HCT116 (cell line): ENCODE measurements around the gene CD247. TPM values are rescaled to one million over a fixed set of nuclear protein-coding genes. Genes with fewer than 3 reads are reported as not detected.

Experiments
- ATAC-seq: fragments of 200-7000 bp; cut with Tn5 transposase; 2 replicates; pipeline ENCODE4 v1.9.1; 2020; ENCODE audit warnings: mild to moderate bottlenecking, moderate library complexity
- BruUV-seq: library from RNA; stranded (reverse); fragments of 400-500 nt; replicated peaks from 2 replicates; lab custom pipeline; 2021; lab: Mats Ljungman, UMichigan
- CTCF ChIA-PET: fragments of 300-600 bp; sonication (Branson Sonifier 250); formaldehyde crosslinking; loops from one replicate; lab custom pipeline; 2021; ENCODE audit warnings: antibody characterized with exemption; lab: Charles Lee
- POLR2A ChIA-PET: fragments of 300-600, 350-600 bp; sonication (Branson Sonifier 250); formaldehyde crosslinking; loops from one replicate; lab custom pipeline; 2021; ENCODE audit warnings: antibody characterized with exemption; lab: Charles Lee
- RAD21 ChIA-PET, 2 experiments: fragments of 300-600 bp; sonication (Branson Sonifier 250); formaldehyde crosslinking; loops; one replicate each; lab custom pipeline; 2023; ENCODE audit warnings: low total read pairs in 2 of 2; ENCODE audit not compliant: uncharacterized antibody in 2 of 2, unreplicated experiment in 2 of 2, low non-redundant PET in 1 of 2; lab: Charles Lee
- DNase-seq: peaks from one replicate; pipeline ENCODE4 v3.0.0-alpha.2; 2010; ENCODE audit warnings: low read depth, low spot score
- H2AFZ ChIP-seq: fragments of 200-600 bp; shearing (Covaris generic), sonication (generic); 2 replicates; pipeline ENCODE4 v1.6.1; 2017; ENCODE audit warnings: low read depth, mixed run types, mixed read lengths, antibody characterized with exemption, low read length; ENCODE audit not compliant: poor library complexity, severe bottlenecking
- H3K27ac ChIP-seq: 2 replicates; pipeline ENCODE4 v1.5.1; 2012; ENCODE audit warnings: low read depth, low read length
- H3K27me3 ChIP-seq: fragments of 200-600 bp; sonication (generic); 2 replicates; pipeline ENCODE4 v1.6.1; 2016; ENCODE audit warnings: mixed run types, low read length, mixed read lengths; ENCODE audit not compliant: insufficient read depth
- H3K36me3 ChIP-seq, 2 experiments: fragments of 200-500 bp in 1 of 2; fragments of 200-600 bp in 1 of 2; sonication (Bioruptor generic) in 1 of 2; sonication (generic) in 1 of 2; 2 replicates each; pipeline versions ENCODE4 v1.5.1 to v1.6.1; 2014 to 2016; ENCODE audit warnings: low read length in 2 of 2, inconsistent platforms in 1 of 2, mixed read lengths in 1 of 2, mixed run types in 1 of 2; ENCODE audit not compliant: insufficient read depth in 2 of 2, control insufficient read depth in 1 of 2
- H3K4me1 ChIP-seq, 2 experiments: fragments of 200-600 bp in 1 of 2; sonication (generic) in 1 of 2; 2 replicates each; pipeline versions ENCODE4 v1.5.1 to v1.6.1; 2012 to 2017; ENCODE audit warnings: low read length in 2 of 2, inconsistent platforms in 1 of 2, mild to moderate bottlenecking in 1 of 2, mixed read lengths in 1 of 2, mixed run types in 1 of 2, moderate library complexity in 1 of 2; ENCODE audit not compliant: insufficient read depth in 2 of 2, control insufficient read depth in 1 of 2
- H3K4me2 ChIP-seq: fragments of 200-600 bp; sonication (generic); 2 replicates; pipeline ENCODE4 v1.6.1; 2017; ENCODE audit warnings: mixed run types, low read length, mixed read lengths
- H3K4me3 ChIP-seq, 2 experiments: fragments of 200-600 bp in 1 of 2; sonication (generic) in 1 of 2; replicated peaks in 1 of 2; 2 replicates each; pipeline ENCODE4 v1.5.1; 2011 to 2016; ENCODE audit warnings: low read length in 2 of 2, control low read depth in 1 of 2, low read depth in 1 of 2, mild to moderate bottlenecking in 1 of 2, mixed read lengths in 1 of 2, mixed run types in 1 of 2
- H3K79me2 ChIP-seq: fragments of 200-600 bp; sonication (generic); 2 replicates; pipeline ENCODE4 v1.6.1; 2017; ENCODE audit warnings: mild to moderate bottlenecking, mixed run types, low read length, moderate library complexity, mixed read lengths; ENCODE audit not compliant: insufficient read depth
- H3K9ac ChIP-seq: fragments of 200-600 bp; sonication (generic); 2 replicates; pipeline ENCODE4 v1.6.1; 2016; ENCODE audit warnings: low read length, mixed read lengths
- H3K9me2 ChIP-seq: fragments of 200-600 bp; sonication (generic), shearing (Covaris generic); 2 replicates; pipeline ENCODE4 v1.6.1; 2017; ENCODE audit warnings: mixed run types, mild to moderate bottlenecking, moderate library complexity; ENCODE audit not compliant: insufficient read depth
- H3K9me3 ChIP-seq, 2 experiments: fragments of 200-500 bp in 1 of 2; fragments of 200-600 bp in 1 of 2; sonication (Bioruptor generic) in 1 of 2; sonication (generic) in 1 of 2; 2 replicates each; pipeline ENCODE4 v1.6.1; 2014 to 2017; ENCODE audit warnings: low read length in 2 of 2, mixed read lengths in 2 of 2, inconsistent platforms in 1 of 2, low read depth in 1 of 2, mild to moderate bottlenecking in 1 of 2, mixed run types in 1 of 2, moderate library complexity in 1 of 2; ENCODE audit not compliant: control insufficient read depth in 1 of 2, insufficient read depth in 1 of 2
- H4K20me1 ChIP-seq: fragments of 200-600 bp; sonication (generic), shearing (Covaris generic); 2 replicates; pipeline ENCODE4 v1.6.1; 2017; ENCODE audit warnings: mixed run types, mild to moderate bottlenecking, moderate library complexity; ENCODE audit not compliant: insufficient read depth
- CBX3 ChIP-seq: IDR thresholded peaks from 2 replicates; pipeline ENCODE4 v1.6.1; 2012; ENCODE audit warnings: low read depth
- CEBPB ChIP-seq: IDR thresholded peaks from 2 replicates; pipeline ENCODE4 v1.6.1; 2012; ENCODE audit warnings: low read depth
- EZH2 ChIP-seq: fragments of 200-600 bp; sonication (generic); IDR thresholded peaks from 2 replicates; pipeline ENCODE4 v1.6.1; 2017; ENCODE audit warnings: antibody characterized with exemption, mixed run types
- EZH2phosphoT487 ChIP-seq: fragments of 200-600 bp; IDR thresholded peaks from 2 replicates; pipeline ENCODE4 v1.6.1; 2018; ENCODE audit warnings: antibody characterized with exemption, borderline replicate concordance
- FOSL1 ChIP-seq: IDR thresholded peaks from 2 replicates; pipeline ENCODE4 v1.6.1; 2012; ENCODE audit warnings: low read depth
- POLR2AphosphoS5 ChIP-seq: IDR thresholded peaks from 2 replicates; pipeline ENCODE4 v1.6.1; 2011; ENCODE audit warnings: mild to moderate bottlenecking, low read depth, low read length, moderate library complexity
- RAD21 ChIP-seq: IDR thresholded peaks from 2 replicates; pipeline ENCODE4 v1.6.1; 2012; ENCODE audit warnings: low read depth, mild to moderate bottlenecking
- SIN3A ChIP-seq: IDR thresholded peaks from 2 replicates; pipeline ENCODE4 v1.6.1; 2012; ENCODE audit warnings: low read depth
- SP1 ChIP-seq: IDR thresholded peaks from 2 replicates; pipeline ENCODE4 v1.6.1; 2012; ENCODE audit warnings: low read depth
- SRF ChIP-seq: IDR thresholded peaks from 2 replicates; pipeline ENCODE4 v1.6.1; 2012; ENCODE audit warnings: low read depth
- YY1 ChIP-seq: IDR thresholded peaks from 2 replicates; pipeline ENCODE4 v1.6.1; 2011; ENCODE audit warnings: low read length, low read depth, moderate library complexity, mild to moderate bottlenecking; ENCODE audit not compliant: insufficient replicate concordance; ENCODE audit errors: extremely low read depth
- ZFX ChIP-seq: fragments of 450-650 bp; IDR thresholded peaks from 2 replicates; pipeline ENCODE4 v1.6.1; 2017
- ZNF274 ChIP-seq: fragments of 200-500 bp; sonication (Bioruptor generic); IDR thresholded peaks from 2 replicates; pipeline ENCODE4 v1.6.1; 2014; ENCODE audit warnings: mild to moderate bottlenecking, low read depth, low read length, inconsistent platforms
- intact Hi-C: fragments of 100-400 bp; cut with micrococcal nuclease; formaldehyde crosslinking; loops from 2 replicates; pipeline ENCODE4 v1.10.0; 2022
- total RNA-seq: library from RNA; stranded (reverse); gene quantifications from one replicate; pipeline ENCODE4 v1.2.1, GENCODE V29; 2021; ENCODE audit not compliant: unreplicated experiment
- TF ChIP-seq, protein P1 (sequence below), 3 experiments: fragments of 200-600 bp in 1 of 3; sonication (generic) in 1 of 3; IDR thresholded peaks in 2 of 3; conservative IDR thresholded peaks in 1 of 3; 2 replicates each; pipeline ENCODE4 v1.5.1; 2012 to 2017; ENCODE audit warnings: low read depth in 2 of 3, low read length in 2 of 3, antibody characterized with exemption in 1 of 3, borderline replicate concordance in 1 of 3, control low read depth in 1 of 3, mild to moderate bottlenecking in 1 of 3, mixed read lengths in 1 of 3, mixed run types in 1 of 3, moderate library complexity in 1 of 3; ENCODE audit not compliant: insufficient read depth in 1 of 3
- TF ChIP-seq, protein P2 (sequence below): IDR thresholded peaks from 2 replicates; pipeline ENCODE4 v1.6.1; 2011; ENCODE audit warnings: mild to moderate bottlenecking, low read length, moderate library complexity; ENCODE audit not compliant: insufficient replicate concordance; ENCODE audit errors: extremely low read depth
- TF ChIP-seq, protein P3 (sequence below): IDR thresholded peaks from 2 replicates; pipeline ENCODE4 v1.6.1; 2012
- TF ChIP-seq, protein P4 (sequence below): IDR thresholded peaks from 2 replicates; pipeline ENCODE4 v1.6.1; 2012
- TF ChIP-seq, protein P5 (sequence below): IDR thresholded peaks from 2 replicates; pipeline ENCODE4 v1.6.1; 2012; ENCODE audit warnings: low read depth

The CD247 gene
- total RNA-seq, 1 experiment from 2014 or later: 0.57 TPM

DNA sequence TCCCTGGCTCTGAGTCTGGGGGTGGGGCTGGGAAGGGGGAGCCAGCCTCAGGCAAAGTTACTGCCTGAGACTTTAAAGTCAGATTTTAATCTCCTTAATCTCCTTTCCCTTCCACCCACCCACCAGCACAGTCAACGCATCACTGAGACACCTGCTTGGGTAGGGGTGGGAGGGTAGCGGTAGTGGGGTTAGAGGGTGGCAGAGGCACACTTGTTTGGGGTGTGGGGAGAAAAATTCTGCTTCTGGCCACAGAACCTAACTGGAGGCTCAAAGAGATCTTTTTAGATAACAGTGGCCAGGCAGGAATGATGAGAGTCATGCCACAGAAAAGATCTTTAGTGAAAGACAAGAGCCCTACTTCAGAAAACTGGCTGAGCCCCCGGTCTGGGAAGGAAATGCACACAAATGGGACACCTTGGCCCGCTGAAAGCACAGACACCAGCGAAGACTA is 44.1 kb downstream of the CD247 start:
- ATAC-seq (no peak), DNase-seq (no peak)
- Histone ChIP-seq H4K20me1 (no peaks in the 10 kb centered on the region), H3K79me2 (no peaks in the 10 kb centered on the region), H3K4me2 (no peak overlapping the region), H3K36me3 (no peaks in the 10 kb centered on the region), H2AFZ (no peak overlapping the region), H3K4me1 (no peaks in the 10 kb centered on the region), H3K27me3 (no peaks in the 10 kb centered on the region), H3K27ac (no peak overlapping the region), H3K4me3 (no peak overlapping the region), H3K9me3 (no peaks in the 10 kb centered on the region), H3K9ac (no peak overlapping the region), H3K9me2 (no peaks in the 10 kb centered on the region)
- intact Hi-C loops: no loop called here
- TF ChIP-seq SP1 (no peak), FOSL1 (no peak), EZH2 (no peak), ZNF274 (no peak), YY1 (no peak), CEBPB (no peak), SIN3A (no peak), EZH2phosphoT487 (no peak), POLR2AphosphoS5 (no peak), ZFX (no peak), CBX3 (no peak), RAD21 (no peak), SRF (no peak)
- TF ChIP-seq, protein P1, sequence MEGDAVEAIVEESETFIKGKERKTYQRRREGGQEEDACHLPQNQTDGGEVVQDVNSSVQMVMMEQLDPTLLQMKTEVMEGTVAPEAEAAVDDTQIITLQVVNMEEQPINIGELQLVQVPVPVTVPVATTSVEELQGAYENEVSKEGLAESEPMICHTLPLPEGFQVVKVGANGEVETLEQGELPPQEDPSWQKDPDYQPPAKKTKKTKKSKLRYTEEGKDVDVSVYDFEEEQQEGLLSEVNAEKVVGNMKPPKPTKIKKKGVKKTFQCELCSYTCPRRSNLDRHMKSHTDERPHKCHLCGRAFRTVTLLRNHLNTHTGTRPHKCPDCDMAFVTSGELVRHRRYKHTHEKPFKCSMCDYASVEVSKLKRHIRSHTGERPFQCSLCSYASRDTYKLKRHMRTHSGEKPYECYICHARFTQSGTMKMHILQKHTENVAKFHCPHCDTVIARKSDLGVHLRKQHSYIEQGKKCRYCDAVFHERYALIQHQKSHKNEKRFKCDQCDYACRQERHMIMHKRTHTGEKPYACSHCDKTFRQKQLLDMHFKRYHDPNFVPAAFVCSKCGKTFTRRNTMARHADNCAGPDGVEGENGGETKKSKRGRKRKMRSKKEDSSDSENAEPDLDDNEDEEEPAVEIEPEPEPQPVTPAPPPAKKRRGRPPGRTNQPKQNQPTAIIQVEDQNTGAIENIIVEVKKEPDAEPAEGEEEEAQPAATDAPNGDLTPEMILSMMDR (IDR thresholded peaks at IDR 0.05 in 2 of 3, conservative IDR thresholded peaks at IDR 0.05 in 1 of 3; ENCODE audit: borderline replicate concordance in 1 of 3, insufficient read depth in 1 of 3, low read depth in 2 of 3, low read length in 2 of 3): no peak
- TF ChIP-seq, protein P2, sequence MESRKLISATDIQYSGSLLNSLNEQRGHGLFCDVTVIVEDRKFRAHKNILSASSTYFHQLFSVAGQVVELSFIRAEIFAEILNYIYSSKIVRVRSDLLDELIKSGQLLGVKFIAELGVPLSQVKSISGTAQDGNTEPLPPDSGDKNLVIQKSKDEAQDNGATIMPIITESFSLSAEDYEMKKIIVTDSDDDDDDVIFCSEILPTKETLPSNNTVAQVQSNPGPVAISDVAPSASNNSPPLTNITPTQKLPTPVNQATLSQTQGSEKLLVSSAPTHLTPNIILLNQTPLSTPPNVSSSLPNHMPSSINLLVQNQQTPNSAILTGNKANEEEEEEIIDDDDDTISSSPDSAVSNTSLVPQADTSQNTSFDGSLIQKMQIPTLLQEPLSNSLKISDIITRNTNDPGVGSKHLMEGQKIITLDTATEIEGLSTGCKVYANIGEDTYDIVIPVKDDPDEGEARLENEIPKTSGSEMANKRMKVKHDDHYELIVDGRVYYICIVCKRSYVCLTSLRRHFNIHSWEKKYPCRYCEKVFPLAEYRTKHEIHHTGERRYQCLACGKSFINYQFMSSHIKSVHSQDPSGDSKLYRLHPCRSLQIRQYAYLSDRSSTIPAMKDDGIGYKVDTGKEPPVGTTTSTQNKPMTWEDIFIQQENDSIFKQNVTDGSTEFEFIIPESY: no peak
- TF ChIP-seq, protein P3, sequence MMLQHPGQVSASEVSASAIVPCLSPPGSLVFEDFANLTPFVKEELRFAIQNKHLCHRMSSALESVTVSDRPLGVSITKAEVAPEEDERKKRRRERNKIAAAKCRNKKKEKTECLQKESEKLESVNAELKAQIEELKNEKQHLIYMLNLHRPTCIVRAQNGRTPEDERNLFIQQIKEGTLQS: no peak
- TF ChIP-seq, protein P4, sequence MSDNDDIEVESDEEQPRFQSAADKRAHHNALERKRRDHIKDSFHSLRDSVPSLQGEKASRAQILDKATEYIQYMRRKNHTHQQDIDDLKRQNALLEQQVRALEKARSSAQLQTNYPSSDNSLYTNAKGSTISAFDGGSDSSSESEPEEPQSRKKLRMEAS: no peak
- TF ChIP-seq, protein P5, sequence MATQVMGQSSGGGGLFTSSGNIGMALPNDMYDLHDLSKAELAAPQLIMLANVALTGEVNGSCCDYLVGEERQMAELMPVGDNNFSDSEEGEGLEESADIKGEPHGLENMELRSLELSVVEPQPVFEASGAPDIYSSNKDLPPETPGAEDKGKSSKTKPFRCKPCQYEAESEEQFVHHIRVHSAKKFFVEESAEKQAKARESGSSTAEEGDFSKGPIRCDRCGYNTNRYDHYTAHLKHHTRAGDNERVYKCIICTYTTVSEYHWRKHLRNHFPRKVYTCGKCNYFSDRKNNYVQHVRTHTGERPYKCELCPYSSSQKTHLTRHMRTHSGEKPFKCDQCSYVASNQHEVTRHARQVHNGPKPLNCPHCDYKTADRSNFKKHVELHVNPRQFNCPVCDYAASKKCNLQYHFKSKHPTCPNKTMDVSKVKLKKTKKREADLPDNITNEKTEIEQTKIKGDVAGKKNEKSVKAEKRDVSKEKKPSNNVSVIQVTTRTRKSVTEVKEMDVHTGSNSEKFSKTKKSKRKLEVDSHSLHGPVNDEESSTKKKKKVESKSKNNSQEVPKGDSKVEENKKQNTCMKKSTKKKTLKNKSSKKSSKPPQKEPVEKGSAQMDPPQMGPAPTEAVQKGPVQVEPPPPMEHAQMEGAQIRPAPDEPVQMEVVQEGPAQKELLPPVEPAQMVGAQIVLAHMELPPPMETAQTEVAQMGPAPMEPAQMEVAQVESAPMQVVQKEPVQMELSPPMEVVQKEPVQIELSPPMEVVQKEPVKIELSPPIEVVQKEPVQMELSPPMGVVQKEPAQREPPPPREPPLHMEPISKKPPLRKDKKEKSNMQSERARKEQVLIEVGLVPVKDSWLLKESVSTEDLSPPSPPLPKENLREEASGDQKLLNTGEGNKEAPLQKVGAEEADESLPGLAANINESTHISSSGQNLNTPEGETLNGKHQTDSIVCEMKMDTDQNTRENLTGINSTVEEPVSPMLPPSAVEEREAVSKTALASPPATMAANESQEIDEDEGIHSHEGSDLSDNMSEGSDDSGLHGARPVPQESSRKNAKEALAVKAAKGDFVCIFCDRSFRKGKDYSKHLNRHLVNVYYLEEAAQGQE: no peak
- POLR2A ChIA-PET: no interaction called here
- RAD21 ChIA-PET: no interaction called here
- BruUV-seq: no TSS peak
- CTCF ChIA-PET: no interaction called here
